Measurements from ENCODE around the gene CD96.
A peak's percentile ranks its signal among the peaks of the same experiment; 100 is the strongest.

DNA sequence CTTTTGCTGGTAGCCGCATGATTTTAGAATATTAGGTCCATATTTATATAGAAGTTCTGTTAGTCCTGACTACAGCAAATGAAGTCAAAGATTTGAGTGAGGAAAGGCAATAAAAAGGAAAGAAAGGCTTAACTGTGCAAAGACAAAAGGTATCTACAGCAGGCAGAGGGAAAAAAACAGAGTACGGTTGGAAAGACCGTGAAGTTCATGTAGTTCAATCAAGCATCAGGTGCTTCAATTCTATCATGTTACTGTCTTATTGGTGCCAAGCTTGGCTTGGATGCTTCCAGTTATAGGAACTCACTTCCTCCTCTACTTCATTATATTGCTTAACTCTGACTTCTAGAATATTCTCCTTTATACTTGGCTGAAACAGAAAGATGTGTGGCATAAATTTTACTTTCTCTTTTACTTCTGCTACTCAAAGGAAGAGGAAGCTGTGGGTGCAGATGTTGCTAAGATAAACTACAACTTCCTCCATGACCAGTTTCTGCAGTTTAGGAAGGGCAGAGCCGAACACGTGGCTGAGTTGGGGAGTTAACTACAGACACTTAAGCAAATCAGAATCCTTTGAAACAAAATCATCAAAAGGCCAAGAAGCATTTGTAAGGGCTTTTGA lies 125.7 kb downstream of the CD96 start:
- TF ChIP-seq, protein P1, sequence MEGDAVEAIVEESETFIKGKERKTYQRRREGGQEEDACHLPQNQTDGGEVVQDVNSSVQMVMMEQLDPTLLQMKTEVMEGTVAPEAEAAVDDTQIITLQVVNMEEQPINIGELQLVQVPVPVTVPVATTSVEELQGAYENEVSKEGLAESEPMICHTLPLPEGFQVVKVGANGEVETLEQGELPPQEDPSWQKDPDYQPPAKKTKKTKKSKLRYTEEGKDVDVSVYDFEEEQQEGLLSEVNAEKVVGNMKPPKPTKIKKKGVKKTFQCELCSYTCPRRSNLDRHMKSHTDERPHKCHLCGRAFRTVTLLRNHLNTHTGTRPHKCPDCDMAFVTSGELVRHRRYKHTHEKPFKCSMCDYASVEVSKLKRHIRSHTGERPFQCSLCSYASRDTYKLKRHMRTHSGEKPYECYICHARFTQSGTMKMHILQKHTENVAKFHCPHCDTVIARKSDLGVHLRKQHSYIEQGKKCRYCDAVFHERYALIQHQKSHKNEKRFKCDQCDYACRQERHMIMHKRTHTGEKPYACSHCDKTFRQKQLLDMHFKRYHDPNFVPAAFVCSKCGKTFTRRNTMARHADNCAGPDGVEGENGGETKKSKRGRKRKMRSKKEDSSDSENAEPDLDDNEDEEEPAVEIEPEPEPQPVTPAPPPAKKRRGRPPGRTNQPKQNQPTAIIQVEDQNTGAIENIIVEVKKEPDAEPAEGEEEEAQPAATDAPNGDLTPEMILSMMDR (IDR thresholded peaks at IDR 0.05) = no peak
- TF ChIP-seq POLR2A (IDR thresholded peaks at IDR 0.05) = no peak
- TF ChIP-seq POLR2AphosphoS5 (IDR thresholded peaks at IDR 0.05) = peak in 1 of 4 donors; percentile 30
